ENCODE results near the gene POMGNT2.

Gene POMGNT2

GRCh38 chr3:43061101-43061895 lies 44.6 kb downstream of the POMGNT2 start:
- DNase-seq (ENCODE audit: low read depth): no peak
- no peak overlapping the region for H3K4me3 ChIP-seq (ENCODE audit: low read length)
- TF ChIP-seq CTCF (conservative IDR thresholded peaks at IDR 0.05; ENCODE audit: low read length): no peak

- no peak for DNase-seq (ENCODE audit: low read depth)
- H3K4me3 ChIP-seq (ENCODE audit: low read length): no peak overlapping the region
- TF ChIP-seq CTCF (conservative IDR thresholded peaks at IDR 0.05; ENCODE audit: low read length): no peak
Observed at GRCh38 chr3:43059456-43059855, 46.4 kb downstream of the POMGNT2 start.

- no peak overlapping the region for H3K4me3 ChIP-seq (ENCODE audit: low read length)
- no peak for DNase-seq (ENCODE audit: low read depth)
Observed at GRCh38 chr3:43055806-43056770, 49.8 kb downstream of the POMGNT2 start.

GRCh38 chr3:43055393-43055792 lies 50.5 kb downstream of the POMGNT2 start:
- no peak for TF ChIP-seq CTCF (conservative IDR thresholded peaks at IDR 0.05; ENCODE audit: low read length)
- no peak for DNase-seq (ENCODE audit: low read depth)
- H3K4me3 ChIP-seq (ENCODE audit: low read length): no peak overlapping the region

More at GRCh38 chr3:43055806-43056770, 49.8 kb downstream of the POMGNT2 start:
- TF ChIP-seq CTCF (conservative IDR thresholded peaks at IDR 0.05; ENCODE audit: low read length): no peak

- TF ChIP-seq CTCF (conservative IDR thresholded peaks at IDR 0.05; ENCODE audit: low read length): no peak
- DNase-seq (ENCODE audit: low read depth): no peak
- H3K4me3 ChIP-seq (ENCODE audit: low read length): no peak overlapping the region
Observed at GRCh38 chr3:43054754-43055153, 51.1 kb downstream of the POMGNT2 start.

- no peak for TF ChIP-seq CTCF (conservative IDR thresholded peaks at IDR 0.05; ENCODE audit: low read length)
- H3K4me3 ChIP-seq (ENCODE audit: low read length): no peak overlapping the region
- DNase-seq (ENCODE audit: low read depth): no peak
Observed at GRCh38 chr3:43053291-43053690, 52.6 kb downstream of the POMGNT2 start.
